Activated CD4-positive, alpha-beta T cell treated with anti-CD3 and anti-CD28 coated beads for 36 hours (primary cell): ENCODE measurements around the gene S100A14. TPM values are rescaled to one million over a fixed set of nuclear protein-coding genes. Genes with fewer than 3 reads are reported as not detected.

Source experiments
- ATAC-seq: fragments of 200-7000 bp; cut with Tn5 transposase; one replicate; pipeline ENCODE4 v1.10.0; 2021; ENCODE audit warnings: mild to moderate bottlenecking, moderate library complexity
- CTCF ChIA-PET: fragments of 350-600 bp; sonication (Branson Sonifier 250); formaldehyde crosslinking; loops from one replicate; lab custom pipeline; 2021; ENCODE audit warnings: antibody characterized with exemption; lab: Charles Lee
- POLR2A ChIA-PET: fragments of 350-600 bp; sonication (Branson Sonifier 250); formaldehyde crosslinking; loops from one replicate; lab custom pipeline; 2021; ENCODE audit warnings: antibody characterized with exemption, inconsistent platforms; lab: Charles Lee
- DNase-seq: peaks from one replicate; pipeline ENCODE4 v3.0.0-alpha.2; 2020
- H3K27ac Mint-ChIP-seq: one replicate; pipeline ENCODE4 v1.8.0; 2021; ENCODE audit warnings: mixed read lengths
- H3K27me3 Mint-ChIP-seq: one replicate; pipeline ENCODE4 v1.8.0; 2021; ENCODE audit warnings: mixed read lengths
- H3K36me3 Mint-ChIP-seq: one replicate; pipeline ENCODE4 v1.8.0; 2021; ENCODE audit warnings: low read depth, mixed read lengths
- H3K4me1 Mint-ChIP-seq: one replicate; pipeline ENCODE4 v1.8.0; 2021; ENCODE audit warnings: mixed read lengths
- H3K4me3 Mint-ChIP-seq: one replicate; pipeline ENCODE4 v1.8.0; 2021; ENCODE audit warnings: mild to moderate bottlenecking, moderate library complexity, mixed read lengths
- H3K9me3 Mint-ChIP-seq: one replicate; pipeline ENCODE4 v1.8.0; 2021; ENCODE audit warnings: low read depth, mixed read lengths
- intact Hi-C, 2 experiments: fragments of 100-400 bp; cut with DNase I in 1 of 2; cut with micrococcal nuclease in 1 of 2; formaldehyde crosslinking; loops; one replicate each; pipeline versions ENCODE4 v1.14.2 to v1.15.1; 2022 to 2024; cut with DNase I, micrococcal nuclease
- total RNA-seq, 2 experiments: library from RNA; stranded (reverse); gene quantifications; one replicate each; pipeline ENCODE4 v1.2.3, GENCODE V29; 2021

S100A14 gene
- total RNA-seq, 2 experiments from 2014 or later, result 0.14 to 0.34 TPM

- no peak overlapping the region for H3K4me3 Mint-ChIP-seq
- intact Hi-C loops, result no loop called here
Measured at GRCh38 chr1:153629343-153629665, 13.2 kb upstream of the S100A14 start.

DNA sequence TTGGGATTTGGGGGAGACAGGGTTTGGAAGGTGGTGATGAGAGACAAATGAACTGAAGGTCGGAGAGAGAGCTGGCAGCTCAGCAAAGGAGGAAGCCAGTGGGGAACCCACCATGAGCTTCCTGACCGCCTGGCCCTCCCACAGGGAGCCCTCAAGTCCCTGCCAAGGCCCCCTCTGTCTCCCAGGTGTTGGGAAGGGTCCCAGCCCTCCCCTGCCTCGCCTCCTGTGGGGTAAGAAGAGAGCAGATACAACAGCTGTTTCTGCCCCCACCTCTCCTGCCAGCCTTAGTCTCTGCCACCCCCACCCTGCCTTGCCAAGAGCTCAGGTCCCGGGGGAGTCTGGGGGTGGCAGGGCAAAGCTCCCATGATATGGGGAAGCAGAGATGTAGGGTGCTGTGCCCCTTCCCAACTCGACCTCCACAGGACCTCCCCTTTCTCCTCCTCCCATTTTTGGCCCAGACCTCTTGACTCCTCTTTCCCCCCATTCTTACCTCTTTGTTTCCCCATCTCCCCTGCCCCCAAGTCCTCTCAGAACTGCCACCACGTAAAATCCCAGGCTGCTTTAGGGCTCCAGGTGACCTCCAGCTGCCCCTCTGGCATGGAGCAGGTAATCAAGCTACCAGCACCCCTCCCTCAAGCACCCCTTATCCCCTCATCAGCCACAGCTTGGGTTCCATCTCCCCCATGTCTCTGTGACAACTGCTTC, 12.7 kb upstream of the S100A14 start:
- CTCF ChIA-PET, result interaction anchor here (1.1 to 7.1 kb wide), 4 partner anchors 10 to 118 kb away, joined by 3 to 60 read pairs (median 5); partner anchors contain the start of gene S100A14
- H3K9me3 Mint-ChIP-seq, result no peaks in the 10 kb centered on the region
- no peak for ATAC-seq

More at GRCh38 chr1:153629343-153629665, 13.2 kb upstream of the S100A14 start:
- CTCF ChIA-PET, result interaction anchor here (1.1 to 7.1 kb wide), 4 partner anchors 9 to 119 kb away, joined by 3 to 60 read pairs (median 5); partner anchors contain the start of gene S100A14
- POLR2A ChIA-PET, result no interaction called here
- H3K27me3 Mint-ChIP-seq, result peaks cover 2% of the 10 kb centered on the region
- no peak for DNase-seq
- no peaks in the 10 kb centered on the region for H3K9me3 Mint-ChIP-seq
- no peak for ATAC-seq
- peaks cover under 1% of the 10 kb centered on the region for H3K36me3 Mint-ChIP-seq
- H3K27ac Mint-ChIP-seq, result no peak overlapping the region
- H3K4me1 Mint-ChIP-seq, result peaks cover 27% of the 10 kb centered on the region

DNA sequence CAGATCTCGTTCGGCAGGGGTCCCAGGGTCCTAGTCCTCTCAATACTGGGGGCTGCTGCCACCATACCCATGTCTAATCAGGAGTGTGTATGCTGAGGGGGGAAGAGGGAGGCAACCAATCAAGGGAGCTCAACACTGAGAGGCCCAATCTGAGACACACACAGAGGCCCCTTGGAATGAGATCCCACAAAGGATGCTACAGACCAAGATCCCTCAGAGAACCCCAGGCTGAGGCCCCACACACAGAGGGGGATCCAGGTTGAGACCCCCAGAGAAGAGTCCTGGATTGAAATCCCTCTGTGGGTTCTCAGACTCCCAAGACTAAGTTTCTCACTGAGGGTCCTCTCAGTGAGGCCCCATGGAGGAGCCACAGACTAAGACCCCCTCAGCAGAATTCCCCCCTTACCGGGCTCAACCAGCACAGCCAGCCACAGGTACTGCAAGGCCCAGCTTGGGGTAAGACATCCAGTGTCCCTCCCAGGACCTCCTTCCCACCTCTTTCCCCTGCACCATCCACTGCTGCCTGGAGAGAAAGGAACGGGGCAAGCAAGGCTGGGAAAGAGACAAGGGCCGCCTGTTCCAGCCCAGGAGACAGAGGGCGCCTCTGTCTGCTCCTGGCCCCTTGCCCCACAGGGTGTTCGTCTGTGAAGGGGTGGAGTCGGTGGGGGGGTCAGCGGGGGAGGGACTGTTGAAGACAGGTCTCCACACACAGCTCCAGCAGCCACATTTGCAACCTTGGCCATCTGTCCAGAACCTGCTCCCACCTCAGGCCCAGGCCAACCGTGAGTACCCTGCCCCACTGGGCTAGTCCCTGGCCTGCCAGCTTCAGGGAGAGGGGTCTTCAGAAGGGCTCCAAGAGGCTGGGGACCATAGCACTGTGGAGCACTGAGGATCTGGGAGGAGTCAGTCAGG, 11.8 kb upstream of the S100A14 start, which contains the start of gene S100A1:
Gene S100A1 (plus strand): TSS at position 720 of the 912 bp plus-strand sequence. CDS start 2,088 bp downstream, outside the sequence.
- no peak for DNase-seq
- no peaks in the 10 kb centered on the region for H3K36me3 Mint-ChIP-seq
- ChIA-PET CTCF (interaction anchor here (0.8 to 7.1 kb wide), 7 partner anchors 10 to 117 kb away, joined by 3 to 60 read pairs (median 3); partner anchors contain the start of gene S100A14), POLR2A (interaction anchor here (0.7 kb wide), 1 partner anchor 12 kb away, joined by 3 read pairs; no protein-coding TSS in a partner anchor)
- peaks cover 2% of the 10 kb centered on the region for H3K27me3 Mint-ChIP-seq
- H3K27ac Mint-ChIP-seq, result no peak within 1 kb of the TSS
- no peak for ATAC-seq
- no peaks in the 10 kb centered on the region for H3K9me3 Mint-ChIP-seq
- intact Hi-C loops, result no loop called here
- no peak within 1 kb of the TSS for H3K4me3 Mint-ChIP-seq
- H3K4me1 Mint-ChIP-seq, result peaks cover 20% of the 10 kb centered on the region

More for the DNA sequence above, 12.7 kb upstream of the S100A14 start:
- POLR2A ChIA-PET, result interaction anchor here (0.7 kb wide), 1 partner anchor 12 kb away, joined by 3 read pairs; no protein-coding TSS in a partner anchor
- Mint-ChIP-seq H3K27ac (no peak overlapping the region), H3K27me3 (peaks cover 2% of the 10 kb centered on the region), H3K4me1 (peaks cover 27% of the 10 kb centered on the region), H3K36me3 (no peaks in the 10 kb centered on the region), H3K4me3 (no peak overlapping the region)
- DNase-seq, result no peak
- intact Hi-C loops, result no loop called here

DNA sequence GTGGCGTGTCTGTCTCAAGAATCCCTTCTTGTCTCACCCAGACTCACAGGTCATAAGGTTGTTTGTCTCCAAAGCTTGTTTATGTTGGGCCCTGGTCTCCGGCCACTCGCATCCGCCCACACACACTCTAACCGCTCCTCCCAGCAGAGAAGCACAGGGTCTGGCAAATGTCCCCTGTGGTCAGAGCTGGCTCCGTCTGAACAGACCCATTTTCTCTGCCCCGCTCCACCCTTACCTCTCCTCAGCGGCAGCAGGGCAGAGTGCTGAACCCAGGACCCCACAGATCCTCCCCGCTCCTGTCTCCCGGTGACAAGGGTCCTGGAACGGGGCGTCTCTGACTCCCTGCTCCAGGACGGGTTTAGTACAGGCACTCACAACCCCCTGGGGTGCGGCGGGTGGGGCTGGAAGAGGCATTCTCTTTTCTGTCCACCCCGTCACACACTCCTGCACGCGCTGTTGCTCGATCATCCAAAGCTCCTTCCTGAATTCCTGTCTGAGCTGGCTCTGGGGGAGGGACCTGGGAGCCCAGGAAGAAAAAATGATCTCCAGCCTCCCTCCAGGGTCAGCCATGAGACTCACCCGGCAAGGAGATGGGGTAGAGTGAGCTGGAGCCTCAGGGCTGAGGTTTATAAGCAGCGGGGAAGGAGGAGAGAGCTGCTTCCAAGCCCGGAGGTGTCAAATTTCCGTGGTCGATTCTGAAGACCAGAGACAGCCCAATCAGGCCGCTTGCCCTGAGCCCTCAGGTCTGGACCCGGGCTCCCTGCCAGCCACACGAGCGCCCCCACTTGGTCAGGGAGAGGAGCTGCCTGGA, 11.0 kb upstream of the S100A14 start, which contains the start of gene S100A13:
Gene S100A13 (minus strand): TSS at position 602 of the 811 bp plus-strand sequence. CDS start 1,033 bp downstream, outside the sequence.
- no peak for ATAC-seq

GRCh38 chr1:153626477-153626903, 10.4 kb upstream of the S100A14 start:
- no peak overlapping the region for H3K27ac Mint-ChIP-seq
- POLR2A ChIA-PET, result no interaction called here
- CTCF ChIA-PET, result interaction anchor here (0.6 to 7.1 kb wide), 4 partner anchors 10 to 116 kb away, joined by 3 to 60 read pairs (median 4); partner anchors contain the start of gene S100A14
- peaks cover 2% of the 10 kb centered on the region for H3K27me3 Mint-ChIP-seq
- no peak for ATAC-seq
- H3K4me3 Mint-ChIP-seq, result no peak overlapping the region
- no peaks in the 10 kb centered on the region for H3K36me3 Mint-ChIP-seq
- H3K4me1 Mint-ChIP-seq, result peaks cover 9% of the 10 kb centered on the region
- no peaks in the 10 kb centered on the region for H3K9me3 Mint-ChIP-seq
- no peak for DNase-seq
- intact Hi-C loops, result no loop called here

More for the DNA sequence above, 11.0 kb upstream of the S100A14 start, which contains the start of gene S100A13:
- POLR2A ChIA-PET, result no interaction called here
- peak; percentile 57 for DNase-seq
- intact Hi-C loops, result no loop called here
- Mint-ChIP-seq H3K9me3 (no peaks in the 10 kb centered on the region), H3K4me3 (no peak within 1 kb of the TSS), H3K4me1 (peaks cover 13% of the 10 kb centered on the region), H3K27ac (no peak within 1 kb of the TSS), H3K36me3 (no peaks in the 10 kb centered on the region), H3K27me3 (peaks cover 2% of the 10 kb centered on the region)
- CTCF ChIA-PET, result interaction anchor here (0.6 to 7.1 kb wide), 7 partner anchors 10 to 116 kb away, joined by 3 to 60 read pairs (median 3); partner anchors contain the start of gene S100A14

GRCh38 chr1:153624965-153625611, 9.0 kb upstream of the S100A14 start:
- ChIA-PET POLR2A (interaction anchor here (0.7 kb wide), 1 partner anchor 85 kb away, joined by 3 read pairs; no protein-coding TSS in a partner anchor), CTCF (interaction anchor here (1.0 to 2.6 kb wide), 2 partner anchors 43 to 93 kb away, joined by 3 to 9 read pairs; no protein-coding TSS in a partner anchor)
- H3K4me3 Mint-ChIP-seq, result no peak overlapping the region
- H3K27ac Mint-ChIP-seq, result no peak overlapping the region
- intact Hi-C loops, result no loop called here
- H3K36me3 Mint-ChIP-seq, result no peaks in the 10 kb centered on the region
- DNase-seq (no peak), ATAC-seq (no peak)
- no peaks in the 10 kb centered on the region for H3K9me3 Mint-ChIP-seq
- peaks cover 2% of the 10 kb centered on the region for H3K27me3 Mint-ChIP-seq
- no peaks in the 10 kb centered on the region for H3K4me1 Mint-ChIP-seq

- no peak for DNase-seq
- POLR2A ChIA-PET, result no interaction called here
Measured at GRCh38 chr1:153623101-153623500, 7.0 kb upstream of the S100A14 start.

GRCh38 chr1:153619171-153619570, 3.0 kb upstream of the S100A14 start:
- ChIA-PET CTCF (interaction anchor here (0.6 to 6.5 kb wide), 12 partner anchors 10 to 368 kb away, joined by 3 to 60 read pairs (median 6); partner anchors contain the start of genes S100A1 and S100A13), POLR2A (no interaction called here)
- no peaks in the 10 kb centered on the region for H3K36me3 Mint-ChIP-seq
- H3K4me3 Mint-ChIP-seq, result no peak overlapping the region
- no peak overlapping the region for H3K27ac Mint-ChIP-seq
- DNase-seq, result no peak
- no peaks in the 10 kb centered on the region for H3K27me3 Mint-ChIP-seq
- H3K4me1 Mint-ChIP-seq, result peaks cover 20% of the 10 kb centered on the region
- no peak for ATAC-seq
- no peaks in the 10 kb centered on the region for H3K9me3 Mint-ChIP-seq
- intact Hi-C loops, result loop anchor here in 1 of 2 experiments (5.0 kb wide), 1 partner anchor 87 kb away; no protein-coding TSS in a partner anchor

More at GRCh38 chr1:153623101-153623500, 7.0 kb upstream of the S100A14 start:
- H3K9me3 Mint-ChIP-seq, result no peaks in the 10 kb centered on the region
- CTCF ChIA-PET, result interaction anchor here (0.7 to 2.6 kb wide), 6 partner anchors 9 to 126 kb away, joined by 3 to 9 read pairs (median 4); partner anchors contain the start of gene CHTOP
- intact Hi-C loops, result no loop called here
- H3K36me3 Mint-ChIP-seq, result no peaks in the 10 kb centered on the region
- ATAC-seq, result no peak
- H3K4me3 Mint-ChIP-seq, result peak overlapping the region; percentile 17
- no peak overlapping the region for H3K27ac Mint-ChIP-seq
- no peaks in the 10 kb centered on the region for H3K4me1 Mint-ChIP-seq
- peaks cover 2% of the 10 kb centered on the region for H3K27me3 Mint-ChIP-seq

DNA sequence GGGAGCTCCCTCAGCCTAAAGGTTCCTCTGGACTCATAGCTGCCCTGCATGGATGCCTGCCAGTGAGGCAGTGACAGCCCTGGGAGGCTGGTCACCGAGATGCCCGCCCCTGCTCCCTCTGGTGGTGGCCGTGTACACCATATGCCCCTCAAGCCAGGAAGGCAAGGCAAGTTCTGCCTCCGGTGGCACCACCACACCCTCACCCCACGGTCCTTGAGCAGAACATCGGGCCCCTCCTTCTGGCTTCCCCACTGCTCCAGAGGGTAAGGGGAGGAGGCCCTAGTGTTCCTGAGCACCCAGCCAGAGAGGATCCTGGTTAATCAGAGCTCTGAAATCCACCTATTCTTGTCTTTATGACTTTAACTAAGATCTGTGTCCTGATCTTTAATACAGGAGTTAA, 1.5 kb upstream of the S100A14 start:
- ATAC-seq (peak; percentile 99), DNase-seq (peak; percentile 90)
- POLR2A ChIA-PET, result interaction anchor here (0.7 kb wide), 1 partner anchor 368 kb away, joined by 3 read pairs; the partner anchor contains the start of gene RAB13
- peaks cover 20% of the 10 kb centered on the region for H3K4me1 Mint-ChIP-seq
- H3K4me3 Mint-ChIP-seq, result no peak overlapping the region
- H3K36me3 Mint-ChIP-seq, result no peaks in the 10 kb centered on the region
- no peaks in the 10 kb centered on the region for H3K27me3 Mint-ChIP-seq
- H3K9me3 Mint-ChIP-seq, result no peaks in the 10 kb centered on the region
- CTCF ChIA-PET, result interaction anchor here (0.6 to 6.5 kb wide), 23 partner anchors 10 to 598 kb away, joined by 3 to 60 read pairs (median 5); partner anchors contain the start of genes S100A1, S100A13 and S100A5
- H3K27ac Mint-ChIP-seq, result peak overlapping the region; percentile 58
- intact Hi-C loops, result loop anchor here (1.0 to 5.0 kb wide), 6 partner anchors 16 to 108 kb away; no protein-coding TSS in a partner anchor
